MM.1S (cell line): ENCODE data around the gene CCDC177.

ENCODE experiments used
- DNase-seq: peaks from one replicate; pipeline ENCODE4 v3.0.0-alpha.2; 2015
- H2AFZ ChIP-seq: fragments of 300-600 bp; sonication (generic); 2 replicates; pipeline ENCODE4 v1.6.0; 2016; ENCODE audit warnings: antibody characterized with exemption, low read length
- H3F3A ChIP-seq: fragments of 300-600 bp; sonication (generic); 2 replicates; pipeline ENCODE4 v1.6.1; 2016; ENCODE audit warnings: mild to moderate bottlenecking, antibody characterized with exemption, low read length, moderate library complexity, mixed read lengths; ENCODE audit not compliant: insufficient read depth
- H3K27ac ChIP-seq: fragments of 300-600 bp; sonication (generic); 2 replicates; pipeline ENCODE4 v1.5.1; 2016; ENCODE audit warnings: mild to moderate bottlenecking, low read length
- H3K27me3 ChIP-seq: fragments of 300-600 bp; sonication (generic); replicated peaks from 2 replicates; pipeline ENCODE4 v1.6.0; 2016; ENCODE audit warnings: low read length; ENCODE audit not compliant: insufficient read depth
- H3K36me3 ChIP-seq: fragments of 300-600 bp; sonication (generic); replicated peaks from 2 replicates; pipeline ENCODE4 v1.6.1; 2016; ENCODE audit warnings: mild to moderate bottlenecking, low read length, mixed read lengths; ENCODE audit not compliant: insufficient read depth
- H3K4me1 ChIP-seq: fragments of 300-600 bp; sonication (generic); 2 replicates; pipeline ENCODE4 v1.6.1; 2016; ENCODE audit warnings: low read length, mixed read lengths
- H3K4me2 ChIP-seq: fragments of 300-600 bp; sonication (generic); 2 replicates; pipeline ENCODE4 v1.6.0; 2016; ENCODE audit warnings: low read depth, low read length
- H3K4me3 ChIP-seq: fragments of 300-600 bp; sonication (generic); 2 replicates; pipeline ENCODE4 v1.5.1; 2016; ENCODE audit warnings: low read length, mixed read lengths
- H3K79me2 ChIP-seq: fragments of 300-600 bp; sonication (generic); 2 replicates; pipeline ENCODE4 v1.6.1; 2016; ENCODE audit warnings: mixed run types, low read length, mixed read lengths
- H3K9ac ChIP-seq: fragments of 300-600 bp; sonication (generic); 2 replicates; pipeline ENCODE4 v1.6.1; 2016; ENCODE audit warnings: low read length, mixed read lengths
- H3K9me2 ChIP-seq: fragments of 300-600 bp; sonication (generic); replicated peaks from 2 replicates; pipeline ENCODE4 v1.6.1; 2016; ENCODE audit warnings: mild to moderate bottlenecking, low read length, mixed read lengths; ENCODE audit not compliant: insufficient read depth
- H3K9me3 ChIP-seq: fragments of 300-600 bp; sonication (generic); replicated peaks from 2 replicates; pipeline ENCODE4 v1.6.1; 2016; ENCODE audit warnings: mild to moderate bottlenecking, low read length, mixed read lengths; ENCODE audit not compliant: insufficient read depth
- H4K20me1 ChIP-seq: fragments of 300-600 bp; sonication (generic); 2 replicates; pipeline ENCODE4 v1.6.1; 2016; ENCODE audit warnings: mild to moderate bottlenecking, low read length, moderate library complexity, mixed read lengths; ENCODE audit not compliant: insufficient read depth
- CTCF ChIP-seq: fragments of 300-600 bp; sonication (generic); IDR thresholded peaks from 2 replicates; pipeline ENCODE4 v1.5.1; 2016; ENCODE audit warnings: antibody characterized with exemption, low read length, mixed read lengths
- EZH2 ChIP-seq: fragments of 300-600 bp; sonication (generic); optimal IDR thresholded peaks from 2 replicates; pipeline ENCODE3; 2017; ENCODE audit warnings: low read depth, mild to moderate bottlenecking, antibody characterized with exemption, low read length, mixed read lengths
- EZH2phosphoT487 ChIP-seq: fragments of 300-600 bp; sonication (generic); IDR thresholded peaks from 2 replicates; pipeline ENCODE4 v1.6.1; 2018; ENCODE audit warnings: antibody characterized with exemption, low read length

Gene CCDC177

GRCh38 chr14:69586404-69586803 lies 11.7 kb upstream of the CCDC177 start:
- H3K27ac ChIP-seq: no peak overlapping the region
- no peaks in the 10 kb centered on the region for H3K4me1 ChIP-seq
- no peak overlapping the region for H3K9ac ChIP-seq
- H3K9me2 ChIP-seq: no peaks in the 10 kb centered on the region
- no peak overlapping the region for H2AFZ ChIP-seq
- H3K36me3 ChIP-seq: no peaks in the 10 kb centered on the region
- no peak overlapping the region for H3K4me2 ChIP-seq
- no peak overlapping the region for H3K4me3 ChIP-seq
- H3K9me3 ChIP-seq: no peaks in the 10 kb centered on the region
- H4K20me1 ChIP-seq: no peaks in the 10 kb centered on the region
- no peaks in the 10 kb centered on the region for H3F3A ChIP-seq
- no peak for TF ChIP-seq CTCF
- no peak for DNase-seq
- no peaks in the 10 kb centered on the region for H3K27me3 ChIP-seq
- H3K79me2 ChIP-seq: no peaks in the 10 kb centered on the region

GRCh38 chr14:69584389-69584788 lies 9.7 kb upstream of the CCDC177 start:
- Histone ChIP-seq H4K20me1 (no peaks in the 10 kb centered on the region), H3K9me3 (no peaks in the 10 kb centered on the region), H3F3A (no peaks in the 10 kb centered on the region), H3K9me2 (no peaks in the 10 kb centered on the region), H3K79me2 (no peaks in the 10 kb centered on the region), H3K27ac (no peak overlapping the region), H3K9ac (no peak overlapping the region), H3K27me3 (no peaks in the 10 kb centered on the region), H3K4me2 (no peak overlapping the region), H3K4me3 (no peak overlapping the region), H3K36me3 (no peaks in the 10 kb centered on the region), H3K4me1 (no peaks in the 10 kb centered on the region), H2AFZ (no peak overlapping the region)
- no peak for TF ChIP-seq EZH2phosphoT487
- TF ChIP-seq EZH2: no peak
- no peak for TF ChIP-seq CTCF
- DNase-seq: no peak

- Histone ChIP-seq H3K36me3 (no peaks in the 10 kb centered on the region), H3K27ac (no peak overlapping the region), H3K27me3 (no peaks in the 10 kb centered on the region), H2AFZ (no peak overlapping the region), H3K9me3 (no peaks in the 10 kb centered on the region), H3K9me2 (no peaks in the 10 kb centered on the region), H3K4me1 (no peaks in the 10 kb centered on the region), H3K4me2 (no peak overlapping the region), H4K20me1 (no peaks in the 10 kb centered on the region), H3K79me2 (no peaks in the 10 kb centered on the region), H3F3A (no peaks in the 10 kb centered on the region), H3K4me3 (no peak overlapping the region), H3K9ac (no peak overlapping the region)
- DNase-seq: no peak
- TF ChIP-seq EZH2phosphoT487 (no peak), CTCF (no peak), EZH2 (no peak)
Observed at GRCh38 chr14:69582829-69583228, 8.2 kb upstream of the CCDC177 start.

GRCh38 chr14:69582212-69582611 lies 7.5 kb upstream of the CCDC177 start:
- Histone ChIP-seq H4K20me1 (no peaks in the 10 kb centered on the region), H3K4me1 (no peaks in the 10 kb centered on the region), H3K4me3 (no peak overlapping the region), H3F3A (no peaks in the 10 kb centered on the region), H3K4me2 (no peak overlapping the region), H3K9ac (no peak overlapping the region), H3K27me3 (no peaks in the 10 kb centered on the region), H3K79me2 (no peaks in the 10 kb centered on the region), H2AFZ (no peak overlapping the region), H3K9me2 (no peaks in the 10 kb centered on the region), H3K9me3 (no peaks in the 10 kb centered on the region), H3K36me3 (no peaks in the 10 kb centered on the region), H3K27ac (no peak overlapping the region)
- DNase-seq: no peak
- TF ChIP-seq EZH2phosphoT487 (no peak), CTCF (no peak), EZH2 (no peak)
